Parathyroid adenoma (tissue), 2 donors: ENCODE data around the gene XYLT1.

Source experiments
- H2AFZ ChIP-seq: fragments of 300-600 bp; sonication (generic); one replicate; pipeline ENCODE4 v1.7.0; 2017; ENCODE audit warnings: antibody characterized with exemption, mild to moderate bottlenecking
- H3K27ac ChIP-seq: fragments of 300-600 bp; sonication (generic); one replicate; pipeline ENCODE4 v1.7.0; 2017
- H3K27me3 ChIP-seq: fragments of 300-600 bp; sonication (generic); one replicate; pipeline ENCODE4 v1.7.0; 2017; ENCODE audit warnings: low read length; ENCODE audit not compliant: control insufficient read depth, insufficient read depth
- H3K36me3 ChIP-seq: fragments of 300-600 bp; sonication (generic); one replicate; pipeline ENCODE4 v1.7.0; 2017; ENCODE audit warnings: low read length; ENCODE audit not compliant: control insufficient read depth, insufficient read depth
- H3K4me1 ChIP-seq: fragments of 300-600 bp; sonication (generic); one replicate; pipeline ENCODE4 v1.7.0; 2017; ENCODE audit warnings: control low read depth
- H3K4me2 ChIP-seq: fragments of 300-600 bp; sonication (generic); one replicate; pipeline ENCODE4 v1.7.0; 2017; ENCODE audit warnings: low read length
- H3K4me3 ChIP-seq: fragments of 300-600 bp; sonication (generic); one replicate; pipeline ENCODE4 v1.7.0; 2017; ENCODE audit warnings: low read depth, low read length
- H3K79me2 ChIP-seq: fragments of 300-600 bp; sonication (generic); one replicate; pipeline ENCODE4 v1.7.0; 2017; ENCODE audit warnings: control low read depth
- H3K9ac ChIP-seq: fragments of 300-600 bp; sonication (generic); one replicate; pipeline ENCODE4 v1.7.0; 2017; ENCODE audit warnings: mild to moderate bottlenecking
- H3K9me3 ChIP-seq: fragments of 300-600 bp; sonication (generic); one replicate; pipeline ENCODE4 v1.7.0; 2017; ENCODE audit warnings: low read length; ENCODE audit not compliant: control insufficient read depth
- CTCF ChIP-seq: fragments of 300-600 bp; sonication (generic); IDR thresholded peaks from one replicate; pipeline ENCODE4 v1.7.0; 2017; ENCODE audit warnings: antibody characterized with exemption, mild to moderate bottlenecking
- donor health status: primary hyperparathyroidism.

Gene XYLT1

GRCh38 chr16:17468611-17469010 lies 2.1 kb downstream of the XYLT1 start:
- Histone ChIP-seq H3K27me3 (no peaks in the 10 kb centered on the region), H3K27ac (no peak overlapping the region), H3K79me2 (no peaks in the 10 kb centered on the region), H3K4me2 (peak overlapping the region; percentile 9), H3K36me3 (no peaks in the 10 kb centered on the region), H3K9me3 (no peaks in the 10 kb centered on the region), H3K4me3 (no peak overlapping the region), H3K4me1 (no peaks in the 10 kb centered on the region), H2AFZ (no peak overlapping the region), H3K9ac (no peak overlapping the region)
- no peak for TF ChIP-seq CTCF

- H3K36me3 ChIP-seq, result no peaks in the 10 kb centered on the region
- H2AFZ ChIP-seq, result no peak overlapping the region
- no peak overlapping the region for H3K4me3 ChIP-seq
- peak; percentile 59 for TF ChIP-seq CTCF
- no peaks in the 10 kb centered on the region for H3K27me3 ChIP-seq
- H3K4me2 ChIP-seq, result no peak overlapping the region
- H3K9ac ChIP-seq, result no peak overlapping the region
- H3K79me2 ChIP-seq, result no peaks in the 10 kb centered on the region
- H3K9me3 ChIP-seq, result no peaks in the 10 kb centered on the region
- no peaks in the 10 kb centered on the region for H3K4me1 ChIP-seq
- H3K27ac ChIP-seq, result no peak overlapping the region
Observed at GRCh38 chr16:17467923-17468540, 2.7 kb downstream of the XYLT1 start.

GRCh38 chr16:17466876-17467275 lies 3.9 kb downstream of the XYLT1 start:
- no peak overlapping the region for H2AFZ ChIP-seq
- no peaks in the 10 kb centered on the region for H3K27me3 ChIP-seq
- H3K9ac ChIP-seq, result no peak overlapping the region
- H3K9me3 ChIP-seq, result no peaks in the 10 kb centered on the region
- no peak overlapping the region for H3K4me3 ChIP-seq
- no peak overlapping the region for H3K4me2 ChIP-seq
- H3K27ac ChIP-seq, result no peak overlapping the region
- TF ChIP-seq CTCF, result no peak
- H3K4me1 ChIP-seq, result no peaks in the 10 kb centered on the region
- H3K79me2 ChIP-seq, result peaks cover 3% of the 10 kb centered on the region
- no peaks in the 10 kb centered on the region for H3K36me3 ChIP-seq

- Histone ChIP-seq H3K9ac (no peak overlapping the region), H3K4me1 (no peaks in the 10 kb centered on the region), H3K36me3 (no peaks in the 10 kb centered on the region), H2AFZ (no peak overlapping the region), H3K27ac (no peak overlapping the region), H3K4me2 (no peak overlapping the region), H3K9me3 (no peaks in the 10 kb centered on the region), H3K27me3 (no peaks in the 10 kb centered on the region), H3K79me2 (peaks cover 12% of the 10 kb centered on the region), H3K4me3 (no peak overlapping the region)
- TF ChIP-seq CTCF, result no peak
Observed at GRCh38 chr16:17465460-17465859, 5.3 kb downstream of the XYLT1 start.

- H3K4me1 ChIP-seq, result peaks cover 3% of the 10 kb centered on the region
- H3K27ac ChIP-seq, result no peak overlapping the region
- H3K79me2 ChIP-seq, result peaks cover 12% of the 10 kb centered on the region
- H3K9me3 ChIP-seq, result no peaks in the 10 kb centered on the region
- no peak overlapping the region for H3K4me2 ChIP-seq
- H3K27me3 ChIP-seq, result no peaks in the 10 kb centered on the region
- H3K4me3 ChIP-seq, result no peak overlapping the region
- H2AFZ ChIP-seq, result no peak overlapping the region
- no peak overlapping the region for H3K9ac ChIP-seq
- no peaks in the 10 kb centered on the region for H3K36me3 ChIP-seq
- TF ChIP-seq CTCF, result no peak
Observed at GRCh38 chr16:17463335-17463734, 7.4 kb downstream of the XYLT1 start.
